Retinal pigment epithelial cell (primary cell): ENCODE data around the gene SIPA1L3.

Experiments used
- DNase-seq: peaks from one replicate; pipeline ENCODE4 v3.0.0-alpha.2; 2010; ENCODE audit warnings: low read depth
- H3K4me3 ChIP-seq: 2 replicates; pipeline ENCODE4 v1.5.1; 2011; ENCODE audit warnings: mild to moderate bottlenecking, low read length, control low read depth, moderate library complexity
- CTCF ChIP-seq: conservative IDR thresholded peaks from 2 replicates; pipeline ENCODE4 v1.5.1; 2011; ENCODE audit warnings: low read depth, low read length, control low read depth, inconsistent platforms

SIPA1L3 gene

GRCh38 chr19:38082256-38083118 is 175.5 kb downstream of the SIPA1L3 start:
- no peak for DNase-seq
- H3K4me3 ChIP-seq: no peak overlapping the region
- TF ChIP-seq CTCF: no peak

GRCh38 chr19:38084196-38084595 is 177.2 kb downstream of the SIPA1L3 start:
- no peak for TF ChIP-seq CTCF
- DNase-seq: no peak
- no peak overlapping the region for H3K4me3 ChIP-seq

GRCh38 chr19:38089440-38089839 is 182.4 kb downstream of the SIPA1L3 start:
- DNase-seq: no peak
- TF ChIP-seq CTCF: no peak
- no peak overlapping the region for H3K4me3 ChIP-seq

GRCh38 chr19:38093154-38093553 is 186.1 kb downstream of the SIPA1L3 start:
- no peak for DNase-seq
- TF ChIP-seq CTCF: no peak
- no peak overlapping the region for H3K4me3 ChIP-seq

GRCh38 chr19:38093587-38093986 is 186.6 kb downstream of the SIPA1L3 start:
- no peak for TF ChIP-seq CTCF
- DNase-seq: no peak
- H3K4me3 ChIP-seq: no peak overlapping the region

GRCh38 chr19:38095411-38096308 is 188.7 kb downstream of the SIPA1L3 start:
- no peak overlapping the region for H3K4me3 ChIP-seq
- DNase-seq: no peak
- TF ChIP-seq CTCF: peak; percentile 83
